Endodermal cell (in vitro differentiated cells): Measurements from ENCODE around the gene RCBTB1. TPM values are rescaled to one million over a fixed set of nuclear protein-coding genes. Genes with fewer than 3 reads are reported as not detected.

Source experiments
- DNase-seq: peaks from one replicate; pipeline ENCODE4 v3.0.0-alpha.2; 2017
- H3K27ac ChIP-seq: 2 replicates; pipeline ENCODE4 v1.5.1; 2013; ENCODE audit warnings: mild to moderate bottlenecking, low read depth, low read length, moderate library complexity
- H3K27me3 ChIP-seq: 2 replicates; pipeline ENCODE4 v1.6.1; 2013; ENCODE audit warnings: mild to moderate bottlenecking, low read length, moderate library complexity; ENCODE audit not compliant: insufficient read depth, control insufficient read depth, poor library complexity, severe bottlenecking
- H3K36me3 ChIP-seq: 2 replicates; pipeline ENCODE4 v1.7.0; 2013; ENCODE audit warnings: mild to moderate bottlenecking, low read length, moderate library complexity; ENCODE audit not compliant: control insufficient read depth, insufficient read depth
- H3K4me1 ChIP-seq: one replicate; pipeline ENCODE4 v1.7.0; 2013; ENCODE audit warnings: low read length; ENCODE audit not compliant: control insufficient read depth, insufficient read depth
- H3K4me3 ChIP-seq: 2 replicates; pipeline ENCODE4 v1.5.1; 2013; ENCODE audit warnings: mild to moderate bottlenecking, low read length, moderate library complexity
- H3K9ac ChIP-seq: 2 replicates; pipeline ENCODE4 v1.6.1; 2013; ENCODE audit warnings: mild to moderate bottlenecking, low read length, moderate library complexity; ENCODE audit not compliant: poor library complexity, severe bottlenecking; ENCODE audit errors: extremely low read depth
- H3K9me3 ChIP-seq: 2 replicates; pipeline ENCODE4 v1.6.1; 2013; ENCODE audit warnings: mild to moderate bottlenecking, low read length, moderate library complexity; ENCODE audit not compliant: control insufficient read depth
- H3K27ac Mint-ChIP-seq: 2 replicates; pipeline ENCODE4 v1.8.0; 2020; ENCODE audit warnings: mixed read lengths
- H3K27me3 Mint-ChIP-seq: 2 replicates; pipeline ENCODE4 v1.8.0; 2021; ENCODE audit warnings: mild to moderate bottlenecking, mixed read lengths; ENCODE audit not compliant: insufficient read depth
- H3K36me3 Mint-ChIP-seq: 2 replicates; pipeline ENCODE4 v1.8.0; 2020; ENCODE audit warnings: low read depth, mixed read lengths
- H3K4me1 Mint-ChIP-seq: 2 replicates; pipeline ENCODE4 v1.8.0; 2020; ENCODE audit warnings: mixed read lengths
- H3K4me3 Mint-ChIP-seq: 2 replicates; pipeline ENCODE4 v1.8.0; 2020; ENCODE audit warnings: mild to moderate bottlenecking, moderate library complexity, mixed read lengths
- H3K9me3 Mint-ChIP-seq: 2 replicates; pipeline ENCODE4 v1.8.0; 2020; ENCODE audit warnings: mild to moderate bottlenecking, mixed read lengths
- CTCF ChIP-seq: fragments of 200-600 bp; sonication (generic); conservative IDR thresholded peaks from 2 replicates; pipeline ENCODE4 v1.5.0; 2021; ENCODE audit warnings: antibody characterized with exemption, mild to moderate bottlenecking
- WGBS, 2 experiments: methylation state at CpG; one replicate each; pipeline versions ENCODE4 v1.1.5 to v1.1.7; 2013; ENCODE audit warnings: missing lambda C conversion rate in 2 of 2, mixed read lengths in 1 of 2; ENCODE audit not compliant: insufficient coverage in 1 of 2, insufficient read length in 1 of 2; 5-methylcytosine and 5-hydroxymethylcytosine counted together
- total RNA-seq, 2 donors: library from RNA; stranded (reverse); fragmentation: NEBNext Ultra II Directional in 1 of 2; extraction: Animal tissue kit (Norgen Biotek cat#: 25700) in 1 of 2; gene quantifications; 2 replicates in 1 of 2; 3 replicates in 1 of 2; pipeline ENCODE4 v1.2.1, GENCODE V29; 2021

Gene RCBTB1
- total RNA-seq, 2 donors from 2014 or later: 40.6 to 46.4 TPM

DNA sequence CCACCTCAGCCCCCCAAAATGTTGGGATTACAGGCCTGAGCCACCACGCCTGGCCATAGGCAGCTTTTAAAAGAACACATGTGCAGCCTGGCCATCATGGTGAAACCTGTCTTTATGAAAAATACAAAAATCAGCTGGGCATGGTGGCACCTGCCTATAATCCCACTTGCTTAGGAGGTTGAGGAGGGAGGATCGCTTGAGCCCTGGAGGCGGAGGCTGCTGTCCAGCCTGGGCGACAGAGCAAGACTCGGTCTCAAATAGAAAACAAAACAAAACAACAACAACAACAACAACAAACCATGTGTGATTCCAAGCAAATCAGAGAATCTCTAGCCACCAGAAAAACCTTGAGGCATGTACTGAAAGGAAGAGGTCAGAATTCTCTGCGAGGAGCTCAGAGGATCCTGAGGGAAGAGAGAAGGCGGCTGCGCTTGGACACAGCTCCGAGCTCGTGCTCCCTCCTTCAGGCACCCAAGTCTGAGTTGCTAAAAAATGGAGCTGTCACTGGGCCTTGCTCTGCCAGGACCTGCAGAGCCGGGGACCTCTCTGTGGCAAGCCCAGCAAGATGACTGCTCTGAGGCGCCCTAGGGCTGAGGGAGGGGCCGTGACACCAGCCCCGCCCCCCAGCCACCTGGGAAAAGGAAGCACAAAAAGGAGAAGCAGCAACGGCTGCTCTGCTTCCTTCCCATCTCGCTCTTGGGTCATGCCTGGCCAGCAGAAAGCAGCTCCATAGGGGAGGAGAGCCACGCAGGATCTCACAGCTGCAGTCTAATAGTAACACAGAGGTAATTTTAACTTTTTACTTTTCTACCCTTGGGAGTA, 42.7 kb upstream of the RCBTB1 start, which contains the start of gene ARL11:
Gene ARL11, plus strand, starts transcription at position 677 of the 822 bp plus-strand sequence. CDS start 1,941 bp downstream, outside the sequence.
- WGBS, 2 experiments: 57 to 62% methylated on average over 6 to 17 of the region's 17 CpGs
- no peaks in the 10 kb centered on the region for H3K9me3 ChIP-seq
- no peak for TF ChIP-seq CTCF
- Mint-ChIP-seq H3K9me3 (no peaks in the 10 kb centered on the region), H3K4me1 (peaks cover 17% of the 10 kb centered on the region), H3K27ac (peak within 1 kb of the TSS; percentile 37), H3K36me3 (no peaks in the 10 kb centered on the region), H3K27me3 (no peaks in the 10 kb centered on the region), H3K4me3 (peak within 1 kb of the TSS; percentile 18)
- no peak within 1 kb of the TSS for H3K4me3 ChIP-seq
- H3K4me1 ChIP-seq: peaks cover 4% of the 10 kb centered on the region
- no peaks in the 10 kb centered on the region for H3K27me3 ChIP-seq
- no peak within 1 kb of the TSS for H3K9ac ChIP-seq
- no peak within 1 kb of the TSS for H3K27ac ChIP-seq
- H3K36me3 ChIP-seq: no peaks in the 10 kb centered on the region
- peak; percentile 93 for DNase-seq

- H3K9ac ChIP-seq: no peak overlapping the region
- H3K4me1 Mint-ChIP-seq: peaks cover 13% of the 10 kb centered on the region
- H3K4me1 ChIP-seq: peaks cover 3% of the 10 kb centered on the region
- H3K9me3 Mint-ChIP-seq: no peaks in the 10 kb centered on the region
- H3K4me3 Mint-ChIP-seq: no peak overlapping the region
- no peaks in the 10 kb centered on the region for H3K36me3 Mint-ChIP-seq
- no peaks in the 10 kb centered on the region for H3K27me3 ChIP-seq
- no peak for TF ChIP-seq CTCF
- no peak overlapping the region for H3K27ac Mint-ChIP-seq
- H3K27ac ChIP-seq: no peak overlapping the region
- H3K9me3 ChIP-seq: no peaks in the 10 kb centered on the region
- no peaks in the 10 kb centered on the region for H3K36me3 ChIP-seq
- DNase-seq: no peak
- H3K27me3 Mint-ChIP-seq: no peaks in the 10 kb centered on the region
- H3K4me3 ChIP-seq: no peak overlapping the region
- 87 to 92% methylated on average over 8 to 12 of the region's 12 CpGs for WGBS, 2 experiments
Observed at GRCh38 chr13:49625392-49626079, 40.2 kb upstream of the RCBTB1 start.

GRCh38 chr13:49624229-49624628, 38.9 kb upstream of the RCBTB1 start:
- no peak overlapping the region for H3K27ac Mint-ChIP-seq
- no peaks in the 10 kb centered on the region for H3K27me3 ChIP-seq

More at GRCh38 chr13:49624229-49624628, 38.9 kb upstream of the RCBTB1 start:
- H3K4me3 ChIP-seq: no peak overlapping the region
- no peaks in the 10 kb centered on the region for H3K36me3 ChIP-seq
- no peaks in the 10 kb centered on the region for H3K9me3 ChIP-seq
- H3K9ac ChIP-seq: no peak overlapping the region
- no peak for DNase-seq
- no peaks in the 10 kb centered on the region for H3K9me3 Mint-ChIP-seq
- no peak overlapping the region for H3K27ac ChIP-seq
- H3K36me3 Mint-ChIP-seq: no peaks in the 10 kb centered on the region
- no peaks in the 10 kb centered on the region for H3K4me1 ChIP-seq
- H3K4me3 Mint-ChIP-seq: no peak overlapping the region
- H3K27me3 Mint-ChIP-seq: no peaks in the 10 kb centered on the region
- peaks cover 7% of the 10 kb centered on the region for H3K4me1 Mint-ChIP-seq
- no peak for TF ChIP-seq CTCF
- WGBS, 2 experiments: 87 to 91% methylated on average over 4 to 6 of the region's 6 CpGs
